Measurements from ENCODE around the gene CBX4. TPM values are rescaled to one million over a fixed set of nuclear protein-coding genes. Genes with fewer than 3 reads are reported as not detected.

The CBX4 gene
- total RNA-seq, 1 experiment from 2014 or later: 6.2 TPM

DNA sequence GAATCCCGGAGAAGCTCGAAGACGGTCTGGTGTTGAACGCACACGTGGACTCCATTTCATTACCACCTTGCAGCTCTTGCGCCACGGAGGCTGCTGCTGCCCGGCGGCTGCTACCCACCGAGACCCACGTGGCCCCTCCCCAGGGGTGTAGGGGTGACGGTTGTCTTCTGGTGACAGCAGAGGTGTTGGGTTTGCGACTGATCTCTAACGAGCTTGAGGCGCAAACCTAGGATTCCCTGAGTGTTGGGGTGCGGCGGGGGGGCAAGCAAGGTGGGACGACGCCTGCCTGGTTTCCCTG lies 1.7 kb upstream of the CBX4 start:
- H3K14ac ChIP-seq (ENCODE audit: insufficient read depth, low read length): no peak overlapping the region
- no peak overlapping the region for H2AFZ ChIP-seq (ENCODE audit: low read length)
- no peak overlapping the region for H2BK20ac ChIP-seq (ENCODE audit: low read depth, low read length, poor library complexity, severe bottlenecking)
- no peak overlapping the region for H4K5ac ChIP-seq (ENCODE audit: insufficient read length, low read depth, low read length)
- H2AK5ac ChIP-seq (ENCODE audit: insufficient read length, low read length): no peak overlapping the region
- H3K27me3 ChIP-seq (ENCODE audit: insufficient read depth, low read length): peaks cover 64% of the 10 kb centered on the region
- H2BK15ac ChIP-seq (ENCODE audit: low read depth, low read length): no peak overlapping the region
- H3K79me2 ChIP-seq (ENCODE audit: insufficient read depth, low read length): no peaks in the 10 kb centered on the region
- H2BK120ac ChIP-seq (ENCODE audit: low read depth, low read length, poor library complexity, severe bottlenecking): no peak overlapping the region
- WGBS (ENCODE audit: extremely low coverage, insufficient read length, low lambda C conversion rate): no CpG with 5 or more reads among the region's 19 CpGs
- peaks cover 42% of the 10 kb centered on the region for H3K23me2 ChIP-seq (ENCODE audit: insufficient read length, low read depth, low read length, poor library complexity, severe bottlenecking)
- H3K27ac Mint-ChIP-seq: no peak overlapping the region
- no peak overlapping the region for H3K18ac ChIP-seq (ENCODE audit: insufficient read length, low read depth, low read length)
- no peaks in the 10 kb centered on the region for H4K20me1 ChIP-seq (ENCODE audit: control insufficient read depth, insufficient read depth, insufficient read length)
- H2BK12ac ChIP-seq (ENCODE audit: insufficient read length, low read depth, low read length): no peak overlapping the region
- no peak overlapping the region for H4K8ac ChIP-seq (replicated peaks; ENCODE audit: insufficient read length, low read depth, low read length)
- H2BK5ac ChIP-seq (ENCODE audit: insufficient read length, low read length): no peak overlapping the region
- no peaks in the 10 kb centered on the region for H3K9me3 ChIP-seq (ENCODE audit: control insufficient read depth, low read depth, low read length)
- no peaks in the 10 kb centered on the region for H3K79me1 ChIP-seq (ENCODE audit: insufficient read depth, low read depth, low read length, poor library complexity, severe bottlenecking)
- H3K9ac ChIP-seq (ENCODE audit: extremely low read depth, insufficient read length, low read length): no peak overlapping the region
- no peak for TF ChIP-seq CTCF (conservative IDR thresholded peaks at IDR 0.05)
- peaks cover 2 to 5% of the 10 kb centered on the region in 2 experiments; a peak in 1 of 5 replicates for H3K9me3 Mint-ChIP-seq
- H3K4me3 Mint-ChIP-seq: no peak overlapping the region
- H3K27me3 Mint-ChIP-seq (ENCODE audit: low read depth): peaks cover 90% of the 10 kb centered on the region
- H3K4me1 ChIP-seq (ENCODE audit: insufficient read depth, low read length): no peaks in the 10 kb centered on the region
- H4K91ac ChIP-seq (ENCODE audit: insufficient read length, low read depth, low read length): no peak overlapping the region
- no peak overlapping the region for H3K23ac ChIP-seq (ENCODE audit: insufficient read length, low read depth, low read length)
- H3K4me2 ChIP-seq (ENCODE audit: insufficient read depth, insufficient read length, low read length): no peak overlapping the region
- no peak overlapping the region for H3K4ac ChIP-seq (ENCODE audit: low read depth, low read length)
- H3K27ac ChIP-seq (ENCODE audit: insufficient read length, low read depth, low read length): no peak overlapping the region
- H3T11ph ChIP-seq (ENCODE audit: low read length): no peak overlapping the region
- no peak for DNase-seq
- H3K56ac ChIP-seq (ENCODE audit: insufficient read length, low read depth, low read length): no peak overlapping the region
- H3K36me3 Mint-ChIP-seq (ENCODE audit: insufficient read depth in 1 of 3, low read depth in 3 of 3): no peaks in the 10 kb centered on the region; a peak in 1 of 7 replicates
- H3K4me1 Mint-ChIP-seq: peaks cover 28 to 38% of the 10 kb centered on the region in 2 experiments

All from H9 (cell line).